HG03565 (cell line): Measurements from ENCODE around the gene CDK2.

Source experiments
- ATAC-seq: cut with Tn5 transposase; IDR thresholded peaks from one replicate; pipeline ENCODE4 v1.9.1; 2021; ENCODE audit warnings: mild to moderate bottlenecking, moderate library complexity; ENCODE audit not compliant: unreplicated experiment

CDK2 gene

GRCh38 chr12:55937981-55938380 lies 28.6 kb upstream of the CDK2 start:
- no peak for ATAC-seq

GRCh38 chr12:55938826-55939501 lies 27.7 kb upstream of the CDK2 start:
- ATAC-seq, result no peak

- ATAC-seq, result peak; percentile 81
Observed at GRCh38 chr12:55940065-55940732, 26.4 kb upstream of the CDK2 start.

GRCh38 chr12:55942055-55942454 lies 24.6 kb upstream of the CDK2 start:
- ATAC-seq, result no peak

GRCh38 chr12:55942577-55943136 lies 24.0 kb upstream of the CDK2 start:
- no peak for ATAC-seq

- ATAC-seq, result no peak
Observed at GRCh38 chr12:55946553-55946952, 20.1 kb upstream of the CDK2 start.

- ATAC-seq, result no peak
Observed at GRCh38 chr12:55955344-55955743, 11.3 kb upstream of the CDK2 start.

- no peak for ATAC-seq
Observed at GRCh38 chr12:55955800-55956508, 10.7 kb upstream of the CDK2 start.

GRCh38 chr12:55957106-55957859 lies 9.3 kb upstream of the CDK2 start:
- no peak for ATAC-seq

GRCh38 chr12:55963760-55964159 lies 2.9 kb upstream of the CDK2 start:
- no peak for ATAC-seq

GRCh38 chr12:55965240-55965639 lies 1.4 kb upstream of the CDK2 start:
- ATAC-seq, result no peak

GRCh38 chr12:55965941-55966407 lies 656 bp upstream of the CDK2 start, which contains the start of gene PMEL:
Gene PMEL, minus strand, starts transcription at chr12:55966042. Its CDS starts 31 bp downstream, at chr12:55966011.
- ATAC-seq, result no peak

- ATAC-seq, result no peak
Observed at GRCh38 chr12:55969356-55969755, 2.7 kb downstream of the CDK2 start.

- ATAC-seq, result no peak
Observed at GRCh38 chr12:55970775-55971174, 4.1 kb downstream of the CDK2 start.

- ATAC-seq, result no peak
Observed at GRCh38 chr12:55972042-55972441, 5.4 kb downstream of the CDK2 start.

- ATAC-seq, result no peak
Observed at GRCh38 chr12:55972456-55972855, 5.8 kb downstream of the CDK2 start.

- no peak for ATAC-seq
Observed at GRCh38 chr12:55972911-55973598, 6.4 kb downstream of the CDK2 start.

GRCh38 chr12:55973599-55974307 lies 7.1 kb downstream of the CDK2 start, which contains the start of gene RAB5B:
Gene RAB5B, plus strand, starts transcription at chr12:55974078. Its CDS starts 12,883 bp downstream, at chr12:55986961.
- ATAC-seq, result peak; percentile 83

- no peak for ATAC-seq
Observed at GRCh38 chr12:55974308-55974730, 7.7 kb downstream of the CDK2 start.
